Measurements from ENCODE around the gene PLD1. TPM values are rescaled to one million over a fixed set of nuclear protein-coding genes. Genes with fewer than 3 reads are reported as not detected.

Gene PLD1
- total RNA-seq, 4 donors from 2014 or later = 7.0 to 17.1 (median 13.6) TPM

DNA sequence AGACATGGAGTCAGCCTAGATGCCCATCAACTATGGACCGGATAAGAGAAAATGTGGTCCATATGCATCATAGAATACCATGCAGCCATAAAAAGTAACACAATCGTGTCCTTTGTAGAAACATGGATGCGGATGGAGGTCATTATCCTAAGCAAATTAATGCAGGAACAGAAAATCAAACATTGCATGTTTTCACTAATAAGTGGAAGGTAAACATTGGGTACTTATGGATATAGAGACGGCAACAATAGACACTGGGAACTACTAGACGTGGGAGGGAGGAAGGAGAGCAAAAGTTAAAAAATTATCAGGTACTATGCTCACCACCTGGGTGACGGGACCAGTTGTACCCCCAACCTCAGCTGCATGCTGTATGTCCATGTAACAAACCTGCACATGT, 2.5 kb downstream of the PLD1 start:
- Histone ChIP-seq H3K36me3 (no peaks in the 10 kb centered on the region), H3K27ac (peak overlapping the region in 2 of 4 donors; percentile 19 to 92), H3K4me3 (no peak overlapping the region), H3K27me3 (no peaks in the 10 kb centered on the region), H3K9me3 (no peaks in the 10 kb centered on the region), H3K4me1 (peaks cover 7 to 62% (median 12%) of the 10 kb centered on the region in 3 donors)
- no peak for ATAC-seq
- 94 to 97% methylated on average over 6 of the region's 6 CpGs for WGBS, 2 donors (ENCODE audit: low coverage in 1 of 2)
- no peak for TF ChIP-seq POLR2AphosphoS5 (IDR thresholded peaks at IDR 0.05)

DNA sequence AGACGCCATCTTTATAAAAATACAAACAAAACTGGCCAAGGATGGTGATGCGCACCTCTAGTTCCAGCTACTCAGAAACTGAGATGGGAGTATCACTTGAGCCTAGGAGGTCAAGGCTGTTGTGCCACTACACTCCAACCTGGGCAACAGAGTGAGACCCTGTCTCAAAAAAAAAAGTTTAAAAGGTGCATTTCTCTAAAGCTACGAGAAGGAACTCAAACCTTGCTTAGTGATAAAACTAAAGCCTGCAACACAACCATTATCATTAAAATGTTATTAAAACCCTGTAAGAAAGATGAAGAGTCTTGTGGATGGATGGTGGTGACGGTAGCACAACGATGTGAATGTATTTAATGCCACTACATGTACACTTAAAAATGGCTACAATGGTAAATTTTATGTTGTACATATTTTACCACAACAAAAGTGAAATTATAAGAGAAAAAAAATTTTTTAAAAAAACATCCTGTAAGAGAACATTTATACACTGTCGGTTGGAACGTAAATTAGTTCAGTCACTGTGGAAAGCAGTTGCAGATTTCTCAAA, 3.1 kb downstream of the PLD1 start:
- no peaks in the 10 kb centered on the region for H3K27me3 ChIP-seq
- no peaks in the 10 kb centered on the region for H3K9me3 ChIP-seq
- no peak overlapping the region for H3K4me3 ChIP-seq
- ATAC-seq = no peak
- no peaks in the 10 kb centered on the region for H3K36me3 ChIP-seq
- H3K4me1 ChIP-seq = peaks cover 7 to 68% (median 18%) of the 10 kb centered on the region in 3 donors
- 93 to 97% methylated on average over 6 of the region's 7 CpGs for WGBS, 2 donors (ENCODE audit: low coverage in 1 of 2)
- peak overlapping the region in 3 of 4 donors; percentile 79 to 80 (median 80) for H3K27ac ChIP-seq
- TF ChIP-seq, protein P1, sequence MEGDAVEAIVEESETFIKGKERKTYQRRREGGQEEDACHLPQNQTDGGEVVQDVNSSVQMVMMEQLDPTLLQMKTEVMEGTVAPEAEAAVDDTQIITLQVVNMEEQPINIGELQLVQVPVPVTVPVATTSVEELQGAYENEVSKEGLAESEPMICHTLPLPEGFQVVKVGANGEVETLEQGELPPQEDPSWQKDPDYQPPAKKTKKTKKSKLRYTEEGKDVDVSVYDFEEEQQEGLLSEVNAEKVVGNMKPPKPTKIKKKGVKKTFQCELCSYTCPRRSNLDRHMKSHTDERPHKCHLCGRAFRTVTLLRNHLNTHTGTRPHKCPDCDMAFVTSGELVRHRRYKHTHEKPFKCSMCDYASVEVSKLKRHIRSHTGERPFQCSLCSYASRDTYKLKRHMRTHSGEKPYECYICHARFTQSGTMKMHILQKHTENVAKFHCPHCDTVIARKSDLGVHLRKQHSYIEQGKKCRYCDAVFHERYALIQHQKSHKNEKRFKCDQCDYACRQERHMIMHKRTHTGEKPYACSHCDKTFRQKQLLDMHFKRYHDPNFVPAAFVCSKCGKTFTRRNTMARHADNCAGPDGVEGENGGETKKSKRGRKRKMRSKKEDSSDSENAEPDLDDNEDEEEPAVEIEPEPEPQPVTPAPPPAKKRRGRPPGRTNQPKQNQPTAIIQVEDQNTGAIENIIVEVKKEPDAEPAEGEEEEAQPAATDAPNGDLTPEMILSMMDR (IDR thresholded peaks at IDR 0.05) = no peak
- TF ChIP-seq POLR2A (IDR thresholded peaks at IDR 0.05) (no peak), EP300 (IDR thresholded peaks at IDR 0.05) (no peak), POLR2AphosphoS5 (IDR thresholded peaks at IDR 0.05) (no peak)

DNA sequence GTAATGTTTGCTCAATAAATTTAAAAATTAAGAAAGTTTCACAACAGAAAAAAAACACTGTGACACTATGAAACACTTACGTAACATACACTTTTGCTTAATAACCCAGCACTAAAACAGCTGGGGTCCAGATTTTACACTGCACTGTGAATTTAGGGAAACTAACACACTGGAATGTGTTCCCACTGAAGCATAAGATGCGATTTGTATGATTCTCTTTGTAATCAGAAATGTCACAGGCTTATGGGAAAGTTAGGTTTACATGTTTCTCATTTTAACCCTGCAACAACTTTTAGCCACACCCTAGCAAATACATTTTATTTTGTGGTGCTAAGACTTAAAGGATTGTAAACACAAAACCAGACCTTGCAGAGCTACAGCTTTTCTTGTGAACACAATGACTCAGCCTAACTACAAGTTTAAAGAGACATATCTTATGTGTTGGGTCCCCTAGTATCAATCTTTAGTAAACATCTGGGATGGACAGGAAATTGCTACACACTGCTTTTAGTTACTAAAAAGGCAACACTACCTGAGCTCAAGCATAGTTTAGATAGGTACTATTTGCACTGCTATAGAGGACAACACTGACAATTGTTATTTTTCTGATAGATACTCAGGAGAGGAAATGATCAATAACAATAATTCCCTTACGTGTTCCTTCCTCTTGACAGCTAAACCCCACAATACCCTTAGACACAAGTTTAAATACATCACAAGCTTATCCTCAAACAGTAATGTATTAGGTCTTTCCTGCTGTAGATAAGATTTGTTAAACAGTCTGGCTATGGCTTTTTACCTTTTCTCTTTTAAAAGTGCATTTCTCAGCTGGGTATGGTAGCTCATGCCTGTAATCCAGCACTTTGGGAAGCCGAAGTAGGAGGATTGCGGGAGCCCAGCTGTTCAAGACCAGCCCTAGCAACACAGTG, 3.8 kb downstream of the PLD1 start:
- TF ChIP-seq, protein P1 (IDR thresholded peaks at IDR 0.05) = no peak
- TF ChIP-seq POLR2AphosphoS5 (IDR thresholded peaks at IDR 0.05) = peak; percentile 26
- TF ChIP-seq EP300 (IDR thresholded peaks at IDR 0.05) = no peak
- no peak for TF ChIP-seq POLR2A (IDR thresholded peaks at IDR 0.05)
- Histone ChIP-seq H3K4me1 (peaks cover 9 to 74% (median 23%) of the 10 kb centered on the region in 3 donors), H3K27ac (peak overlapping the region; percentile 20 to 80 (median 80)), H3K9me3 (no peaks in the 10 kb centered on the region), H3K4me3 (no peak overlapping the region), H3K27me3 (no peaks in the 10 kb centered on the region), H3K36me3 (no peaks in the 10 kb centered on the region)
- 32 to 57% methylated on average over 3 to 5 of the region's 5 CpGs for WGBS, 2 donors (ENCODE audit: low coverage in 1 of 2)
- ATAC-seq = no peak

DNA sequence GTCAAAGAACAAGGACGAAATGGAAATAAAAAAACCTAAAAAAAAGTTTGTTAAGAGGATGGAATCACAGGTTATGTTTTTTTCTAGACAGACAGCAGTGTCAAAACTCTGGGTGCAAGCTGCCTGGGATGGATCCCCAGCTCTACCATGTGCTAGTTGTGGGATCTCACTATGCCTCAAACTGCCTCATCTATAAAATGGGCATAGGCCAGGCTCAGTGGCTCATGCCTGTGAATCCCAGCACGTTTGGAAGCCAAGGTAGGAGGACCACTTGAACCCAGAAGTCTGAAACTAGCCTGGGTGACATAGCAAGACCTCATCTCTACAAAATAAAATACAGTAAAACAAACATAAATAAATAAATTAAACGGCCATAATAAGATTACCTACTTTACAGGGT, 4.6 kb downstream of the PLD1 start:
- WGBS, 2 donors (ENCODE audit: low coverage in 1 of 2) = 44 to 50% methylated on average over 2 of the region's 3 CpGs
- Histone ChIP-seq H3K4me1 (peaks cover 9 to 74% (median 31%) of the 10 kb centered on the region in 3 donors), H3K27ac (peak overlapping the region; percentile 79 to 84 (median 80)), H3K9me3 (no peaks in the 10 kb centered on the region), H3K36me3 (no peaks in the 10 kb centered on the region), H3K27me3 (no peaks in the 10 kb centered on the region), H3K4me3 (no peak overlapping the region)
- no peak for ATAC-seq
- TF ChIP-seq POLR2AphosphoS5 (IDR thresholded peaks at IDR 0.05) = no peak
- no peak for TF ChIP-seq EP300 (IDR thresholded peaks at IDR 0.05)
- no peak for TF ChIP-seq POLR2A (IDR thresholded peaks at IDR 0.05)
- TF ChIP-seq, protein P1 (IDR thresholded peaks at IDR 0.05) = no peak

DNA sequence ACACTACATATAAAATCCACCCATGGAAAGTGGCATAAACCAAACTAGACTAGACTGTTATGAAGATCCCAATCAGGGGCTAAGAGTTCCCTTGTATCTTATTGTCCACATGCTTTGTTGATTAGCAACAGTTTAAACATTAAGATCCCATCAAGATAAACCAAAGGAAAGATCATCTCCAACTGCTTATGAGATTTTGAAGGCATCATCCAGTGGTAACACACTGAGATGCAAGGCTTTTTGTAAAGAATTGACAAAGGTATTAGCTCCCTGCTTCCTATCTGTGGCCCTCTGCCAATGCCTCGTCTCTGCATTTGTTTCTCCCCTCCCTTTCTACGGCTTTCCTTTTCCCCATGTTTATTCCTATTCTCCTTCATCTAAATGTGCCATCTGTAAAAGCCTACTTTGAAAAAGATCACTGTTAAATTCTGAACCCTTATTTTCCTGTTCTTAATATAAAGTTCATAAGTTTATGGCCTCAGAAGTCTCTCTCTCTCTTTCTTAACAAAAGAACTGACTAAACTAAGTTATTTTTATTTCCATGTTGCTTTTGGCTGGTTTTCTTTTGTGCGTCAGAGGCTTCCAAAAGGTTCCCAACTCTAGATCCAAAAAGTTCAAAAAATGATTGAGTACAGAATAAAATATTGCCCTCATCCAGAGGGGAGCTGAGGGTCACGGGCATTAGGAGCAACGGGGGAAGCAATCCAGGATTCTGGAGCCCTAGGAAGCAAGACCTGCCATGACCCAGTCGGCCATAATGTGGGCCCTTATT, 5.5 kb downstream of the PLD1 start:
- no peaks in the 10 kb centered on the region for H3K36me3 ChIP-seq
- H3K27me3 ChIP-seq = no peaks in the 10 kb centered on the region
- H3K9me3 ChIP-seq = no peaks in the 10 kb centered on the region
- H3K4me3 ChIP-seq = no peak overlapping the region
- TF ChIP-seq, protein P1 (IDR thresholded peaks at IDR 0.05) = no peak
- peak; percentile 42 for TF ChIP-seq POLR2AphosphoS5 (IDR thresholded peaks at IDR 0.05)
- WGBS, 2 donors (ENCODE audit: low coverage in 1 of 2) = 16 to 30% methylated on average over 6 of the region's 6 CpGs
- peaks cover 9 to 74% (median 33%) of the 10 kb centered on the region in 3 donors for H3K4me1 ChIP-seq
- peak overlapping the region; percentile 79 to 84 (median 80) for H3K27ac ChIP-seq
- peak; percentile 15 for ATAC-seq

Measured in gastroesophageal sphincter (tissue), 4 donors.